ENCODE data around the gene MICU1.
"Not testable (repeated sequence)": the region's sequence is repeated elsewhere in the genome, so short reads cannot be mapped to it uniquely, and the experiment has no call there.

The MICU1 gene, protein sequence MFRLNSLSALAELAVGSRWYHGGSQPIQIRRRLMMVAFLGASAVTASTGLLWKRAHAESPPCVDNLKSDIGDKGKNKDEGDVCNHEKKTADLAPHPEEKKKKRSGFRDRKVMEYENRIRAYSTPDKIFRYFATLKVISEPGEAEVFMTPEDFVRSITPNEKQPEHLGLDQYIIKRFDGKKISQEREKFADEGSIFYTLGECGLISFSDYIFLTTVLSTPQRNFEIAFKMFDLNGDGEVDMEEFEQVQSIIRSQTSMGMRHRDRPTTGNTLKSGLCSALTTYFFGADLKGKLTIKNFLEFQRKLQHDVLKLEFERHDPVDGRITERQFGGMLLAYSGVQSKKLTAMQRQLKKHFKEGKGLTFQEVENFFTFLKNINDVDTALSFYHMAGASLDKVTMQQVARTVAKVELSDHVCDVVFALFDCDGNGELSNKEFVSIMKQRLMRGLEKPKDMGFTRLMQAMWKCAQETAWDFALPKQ

DNA sequence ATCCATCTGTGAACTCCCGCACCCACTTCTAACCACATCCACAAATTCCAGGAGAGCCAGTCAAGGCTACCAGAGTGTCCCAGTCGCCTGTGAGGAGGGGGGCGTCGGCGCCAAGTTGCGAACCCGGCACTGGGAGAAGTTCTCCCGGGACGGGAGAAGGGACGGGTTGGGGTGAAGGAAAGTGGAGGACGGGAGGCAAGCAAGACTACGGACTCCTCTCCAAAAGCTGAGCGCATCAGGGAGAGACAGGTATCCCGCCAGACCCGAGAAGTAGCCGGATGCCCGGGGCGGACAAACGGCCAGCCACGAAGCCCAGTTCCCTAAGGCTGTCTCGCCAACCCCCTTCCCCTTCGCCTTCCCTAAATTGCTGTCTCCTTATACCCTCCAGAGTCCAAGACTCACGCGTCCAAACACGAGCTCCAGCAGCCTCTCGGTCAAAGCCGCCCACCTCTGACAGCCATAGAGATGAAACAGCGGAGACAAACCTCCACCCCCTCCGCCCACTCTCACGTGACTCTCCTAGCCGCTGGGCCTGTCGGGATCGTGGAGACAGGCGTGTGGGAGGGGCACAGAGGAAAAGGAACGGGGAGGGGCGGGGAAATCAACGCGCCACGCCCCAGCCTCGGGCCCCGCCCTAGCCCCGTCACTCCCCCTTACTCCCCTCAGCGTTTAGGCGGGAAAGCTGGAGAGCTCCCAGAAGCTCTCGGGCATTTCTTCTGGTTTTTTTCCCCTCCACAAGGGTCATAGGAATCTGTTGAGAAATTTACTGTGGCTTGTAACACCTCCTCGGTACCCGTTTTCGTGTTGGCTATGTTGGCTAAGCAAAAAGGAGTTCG is at the start of gene MICU1:
MICU1 (minus strand) TSS at position 472 of the 836 bp plus-strand sequence. CDS start 59,286 bp downstream, outside the sequence.
- Histone ChIP-seq H3K9ac (ENCODE audit: low read length) (peak within 1 kb of the TSS; percentile 90), H3K9me3 (ENCODE audit: control insufficient read depth, low read length) (no peaks in the 10 kb centered on the region), H3K4me1 (ENCODE audit: control insufficient read depth, insufficient read depth, low read length) (peaks cover 7% of the 10 kb centered on the region), H3K4me3 (ENCODE audit: low read length) (peak within 1 kb of the TSS; percentile 62), H3K27me3 (ENCODE audit: control insufficient read depth, insufficient read depth, low read length) (no peaks in the 10 kb centered on the region), H3K36me3 (ENCODE audit: control insufficient read depth, insufficient read depth, low read length) (no peaks in the 10 kb centered on the region)

DNA sequence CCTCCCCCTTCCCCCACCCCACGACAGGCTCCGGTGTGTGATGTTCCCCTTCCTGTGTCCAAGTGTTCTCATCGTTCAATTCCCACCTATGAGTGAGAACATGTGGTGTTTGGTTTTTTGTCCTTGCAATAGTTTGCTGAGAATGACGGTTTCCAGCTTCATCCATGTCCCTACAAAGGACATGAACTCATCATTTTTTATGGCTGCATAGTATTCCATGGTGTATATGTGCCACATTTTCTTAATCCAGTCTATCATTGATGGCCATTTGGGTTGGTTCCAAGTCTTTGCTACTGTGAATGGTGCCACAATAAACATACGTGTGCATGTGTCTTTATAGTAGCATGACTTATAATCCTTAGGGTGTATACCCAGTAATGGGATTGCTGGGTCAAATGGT is 48.3 kb upstream of the MICU1 start:
- H3K27me3 ChIP-seq (ENCODE audit: control insufficient read depth, insufficient read depth, low read length); H3K36me3 ChIP-seq (ENCODE audit: control insufficient read depth, insufficient read depth, low read length); H3K9ac ChIP-seq (ENCODE audit: low read length); H3K4me3 ChIP-seq (ENCODE audit: low read length); H3K9me3 ChIP-seq (ENCODE audit: control insufficient read depth, low read length): not testable (repeated sequence)
- peaks cover 41% of the 10 kb centered on the region for H3K4me1 ChIP-seq (ENCODE audit: control insufficient read depth, insufficient read depth, low read length)

DNA sequence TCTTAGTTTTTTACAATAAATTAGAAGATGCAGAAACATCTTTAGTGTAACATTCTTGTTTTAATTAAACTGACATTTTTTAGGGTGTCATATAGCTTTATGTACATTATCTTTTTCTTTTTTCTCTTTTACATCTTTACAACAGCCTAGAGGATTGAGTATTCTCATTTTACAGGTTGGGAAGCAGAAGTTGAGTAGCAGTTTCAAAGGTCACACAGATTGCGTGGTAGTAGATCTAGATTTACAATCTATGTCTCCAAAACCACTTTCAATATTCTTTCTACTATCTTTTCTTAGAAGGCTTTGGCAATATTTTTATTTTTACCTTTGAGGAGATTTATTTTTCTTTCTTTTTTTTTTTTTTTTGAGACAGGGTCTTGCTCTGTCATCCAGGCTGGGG is 47.4 kb upstream of the MICU1 start:
- Histone ChIP-seq H3K4me1 (ENCODE audit: control insufficient read depth, insufficient read depth, low read length) (peaks cover 32% of the 10 kb centered on the region), H3K9ac (ENCODE audit: low read length) (no peak overlapping the region), H3K4me3 (ENCODE audit: low read length) (no peak overlapping the region), H3K27me3 (ENCODE audit: control insufficient read depth, insufficient read depth, low read length) (no peaks in the 10 kb centered on the region), H3K36me3 (ENCODE audit: control insufficient read depth, insufficient read depth, low read length) (no peaks in the 10 kb centered on the region), H3K9me3 (ENCODE audit: control insufficient read depth, low read length) (no peaks in the 10 kb centered on the region)

DNA sequence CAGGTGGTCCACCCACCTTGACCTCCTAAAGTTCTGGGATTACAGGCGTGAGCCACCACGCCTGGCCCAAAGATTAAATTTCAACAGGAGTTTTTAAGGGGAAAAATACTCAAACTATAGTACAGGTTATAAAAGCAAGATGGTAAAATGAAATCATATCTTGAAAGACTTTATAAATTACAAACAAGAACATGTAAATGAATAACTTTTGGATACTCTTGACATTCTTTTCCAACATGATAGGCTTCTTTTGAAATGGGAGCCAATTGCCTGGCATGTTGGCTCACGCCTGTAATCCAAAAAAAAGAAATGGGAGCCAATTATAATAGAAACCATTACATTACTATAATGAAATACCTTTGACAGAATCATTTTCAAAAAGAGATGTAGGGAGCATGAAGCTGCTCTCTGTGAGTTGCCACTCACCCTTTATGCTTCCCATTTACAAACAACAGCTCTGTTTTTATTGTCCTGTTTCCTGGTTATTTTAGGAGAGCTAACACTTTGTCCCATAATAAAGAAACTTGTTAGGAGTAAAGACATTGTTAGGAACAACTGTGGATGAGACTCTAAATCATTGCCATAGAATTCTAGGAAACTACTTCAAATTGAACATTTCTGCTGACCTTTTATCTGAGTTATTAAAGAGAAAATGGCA is 41.5 kb upstream of the MICU1 start:
- Histone ChIP-seq H3K27me3 (ENCODE audit: control insufficient read depth, insufficient read depth, low read length) (no peaks in the 10 kb centered on the region), H3K4me3 (ENCODE audit: low read length) (no peak overlapping the region)

DNA sequence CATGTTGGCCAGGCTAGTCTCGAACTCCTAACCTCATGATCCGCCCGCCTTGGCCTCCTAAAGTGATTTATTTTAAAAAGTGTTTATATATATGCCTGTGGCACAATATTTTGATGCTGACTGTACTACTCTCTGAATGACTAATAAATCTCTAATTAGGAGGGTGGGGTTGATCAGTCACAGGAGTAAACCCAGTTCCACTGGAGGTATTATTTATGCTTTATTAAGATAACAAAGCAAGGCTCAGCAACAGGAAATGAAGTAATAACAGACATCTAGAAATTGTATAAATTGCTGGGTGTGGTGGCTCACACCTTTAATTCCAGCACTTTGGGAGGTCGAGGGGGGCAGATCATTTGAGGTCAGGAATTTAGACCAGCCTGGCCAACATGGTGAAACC is 40.0 kb upstream of the MICU1 start:
- Histone ChIP-seq H3K9ac (ENCODE audit: low read length) (no peak overlapping the region), H3K27me3 (ENCODE audit: control insufficient read depth, insufficient read depth, low read length) (no peaks in the 10 kb centered on the region), H3K36me3 (ENCODE audit: control insufficient read depth, insufficient read depth, low read length) (no peaks in the 10 kb centered on the region), H3K4me1 (ENCODE audit: control insufficient read depth, insufficient read depth, low read length) (peaks cover 11% of the 10 kb centered on the region), H3K4me3 (ENCODE audit: low read length) (no peak overlapping the region), H3K9me3 (ENCODE audit: control insufficient read depth, low read length) (no peaks in the 10 kb centered on the region)

More for the DNA sequence above, 41.5 kb upstream of the MICU1 start:
- Histone ChIP-seq H3K36me3 (ENCODE audit: control insufficient read depth, insufficient read depth, low read length) (no peaks in the 10 kb centered on the region), H3K9ac (ENCODE audit: low read length) (no peak overlapping the region), H3K9me3 (ENCODE audit: control insufficient read depth, low read length) (no peaks in the 10 kb centered on the region), H3K4me1 (ENCODE audit: control insufficient read depth, insufficient read depth, low read length) (peaks cover 4% of the 10 kb centered on the region)

DNA sequence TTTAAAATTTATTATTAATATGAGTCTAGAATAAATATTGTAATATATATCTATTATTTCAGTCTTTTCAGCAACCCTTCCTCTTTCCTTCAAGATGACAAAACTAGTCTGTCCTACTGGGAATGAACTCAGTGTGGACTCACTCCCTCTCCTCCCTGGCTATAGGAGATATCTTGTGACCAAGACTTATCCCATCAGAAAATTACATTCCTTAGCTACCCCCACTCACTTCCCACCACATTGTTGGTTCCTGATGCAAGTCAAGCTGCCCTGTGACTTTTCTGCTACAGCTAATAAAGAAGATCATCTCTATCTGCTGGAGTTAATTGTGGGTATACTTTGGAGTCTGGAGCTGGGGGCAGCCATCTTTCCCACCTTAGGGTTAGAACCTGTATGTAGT is 38.1 kb upstream of the MICU1 start:
- Histone ChIP-seq H3K9ac (ENCODE audit: low read length) (no peak overlapping the region), H3K4me3 (ENCODE audit: low read length) (no peak overlapping the region), H3K27me3 (ENCODE audit: control insufficient read depth, insufficient read depth, low read length) (no peaks in the 10 kb centered on the region), H3K4me1 (ENCODE audit: control insufficient read depth, insufficient read depth, low read length) (peaks cover 14% of the 10 kb centered on the region), H3K9me3 (ENCODE audit: control insufficient read depth, low read length) (no peaks in the 10 kb centered on the region), H3K36me3 (ENCODE audit: control insufficient read depth, insufficient read depth, low read length) (no peaks in the 10 kb centered on the region)

DNA sequence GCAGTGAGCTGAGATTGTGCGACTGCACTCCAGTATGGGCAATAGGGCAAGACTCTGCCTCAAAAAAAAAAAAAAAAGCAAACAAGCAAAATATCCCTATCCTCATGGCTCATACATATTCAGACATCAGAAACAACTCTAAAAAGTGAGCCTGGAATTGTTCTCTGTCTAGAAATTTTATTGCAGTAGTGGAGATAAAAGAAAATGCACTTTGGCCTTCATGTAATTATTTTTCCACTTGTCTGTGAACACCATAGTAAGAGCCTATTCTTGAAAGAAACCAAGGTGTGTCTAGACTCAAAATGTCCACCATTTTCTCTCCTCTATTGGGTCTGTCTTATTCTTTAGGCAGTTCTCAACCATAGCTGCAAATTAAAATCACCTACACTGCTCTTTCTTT is 35.6 kb upstream of the MICU1 start:
- no peak overlapping the region for H3K9ac ChIP-seq (ENCODE audit: low read length)
- H3K4me3 ChIP-seq (ENCODE audit: low read length), result no peak overlapping the region
- no peaks in the 10 kb centered on the region for H3K27me3 ChIP-seq (ENCODE audit: control insufficient read depth, insufficient read depth, low read length)
- no peaks in the 10 kb centered on the region for H3K36me3 ChIP-seq (ENCODE audit: control insufficient read depth, insufficient read depth, low read length)
- no peaks in the 10 kb centered on the region for H3K9me3 ChIP-seq (ENCODE audit: control insufficient read depth, low read length)
- peaks cover 21% of the 10 kb centered on the region for H3K4me1 ChIP-seq (ENCODE audit: control insufficient read depth, insufficient read depth, low read length)

DNA sequence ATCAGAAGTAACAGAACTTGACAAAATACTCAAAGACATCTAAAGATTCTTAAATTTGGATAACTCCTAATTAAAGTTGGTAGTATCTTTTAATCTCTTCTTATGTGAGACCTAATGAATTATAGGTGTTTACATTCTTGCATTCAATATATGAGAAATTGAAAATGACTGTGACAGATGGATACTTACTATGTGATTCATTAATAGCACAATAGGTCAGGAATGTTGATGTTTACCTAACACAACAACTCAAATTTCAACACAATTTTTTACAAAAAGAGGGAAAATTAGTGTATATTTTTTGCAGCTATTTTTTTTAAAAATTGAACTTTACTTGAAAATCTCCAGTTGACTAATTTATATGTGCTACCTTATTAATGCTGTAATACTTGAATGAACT is 34.3 kb upstream of the MICU1 start:
- H3K27me3 ChIP-seq (ENCODE audit: control insufficient read depth, insufficient read depth, low read length), result no peaks in the 10 kb centered on the region
- H3K9ac ChIP-seq (ENCODE audit: low read length), result no peak overlapping the region
- peaks cover 17% of the 10 kb centered on the region for H3K4me1 ChIP-seq (ENCODE audit: control insufficient read depth, insufficient read depth, low read length)
- H3K9me3 ChIP-seq (ENCODE audit: control insufficient read depth, low read length), result no peaks in the 10 kb centered on the region
- H3K4me3 ChIP-seq (ENCODE audit: low read length), result no peak overlapping the region
- H3K36me3 ChIP-seq (ENCODE audit: control insufficient read depth, insufficient read depth, low read length), result no peaks in the 10 kb centered on the region

DNA sequence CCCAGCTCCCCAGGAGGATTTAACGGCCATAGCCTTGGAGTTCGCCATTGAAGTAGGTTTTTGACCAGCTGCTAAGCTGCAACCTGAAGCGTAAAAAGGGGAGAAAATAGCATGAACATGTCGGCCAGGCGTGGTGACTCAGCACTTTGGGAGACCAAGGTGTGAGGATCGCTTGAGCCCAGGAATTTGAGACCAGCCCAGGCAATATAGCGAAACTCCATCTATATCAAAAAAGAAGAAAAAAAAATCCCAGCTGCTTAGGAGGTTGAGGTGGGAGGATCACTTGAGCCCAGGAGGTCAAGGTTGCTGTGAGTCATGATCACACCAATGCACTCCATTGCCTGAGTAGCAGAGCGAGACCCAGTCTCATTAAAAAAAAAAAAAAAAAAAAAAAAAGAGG is 33.8 kb upstream of the MICU1 start:
- H3K9me3 ChIP-seq (ENCODE audit: control insufficient read depth, low read length), result no peaks in the 10 kb centered on the region
- no peaks in the 10 kb centered on the region for H3K27me3 ChIP-seq (ENCODE audit: control insufficient read depth, insufficient read depth, low read length)
- H3K36me3 ChIP-seq (ENCODE audit: control insufficient read depth, insufficient read depth, low read length), result no peaks in the 10 kb centered on the region
- H3K4me3 ChIP-seq (ENCODE audit: low read length), result no peak overlapping the region
- H3K9ac ChIP-seq (ENCODE audit: low read length), result no peak overlapping the region
- H3K4me1 ChIP-seq (ENCODE audit: control insufficient read depth, insufficient read depth, low read length), result peaks cover 17% of the 10 kb centered on the region

DNA sequence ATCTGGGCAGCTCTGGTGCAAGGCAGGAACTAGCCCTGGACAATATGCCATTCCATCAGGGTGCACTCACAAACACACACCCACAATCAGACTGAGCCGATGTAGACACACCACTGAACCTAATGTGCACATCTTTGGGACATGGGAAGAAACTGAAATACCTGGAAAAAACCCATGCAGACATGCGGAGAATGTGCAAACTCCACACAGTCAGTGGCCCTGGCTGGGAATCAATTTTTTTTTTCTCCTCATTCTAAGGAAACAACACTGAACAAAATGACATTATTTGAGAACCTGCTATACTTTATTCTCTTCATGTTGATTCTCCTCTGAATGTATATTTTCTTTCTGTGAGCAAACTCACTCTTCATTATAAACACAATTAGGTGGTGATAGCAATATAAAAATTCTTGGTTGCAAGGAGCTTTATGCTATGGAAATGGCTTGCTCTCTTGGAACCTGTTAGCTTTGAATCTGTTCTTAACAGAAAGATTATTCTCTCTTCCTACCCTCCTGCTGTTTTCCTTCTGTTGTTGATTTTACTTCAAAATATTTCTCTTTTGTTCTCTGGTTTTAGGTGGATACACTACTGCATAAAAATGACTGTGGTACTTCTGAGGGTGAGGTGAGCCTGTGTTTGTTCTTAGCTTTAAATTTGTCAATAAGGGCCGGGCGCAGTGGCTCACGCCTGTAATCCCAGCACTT is 33.0 kb upstream of the MICU1 start:
- no peaks in the 10 kb centered on the region for H3K36me3 ChIP-seq (ENCODE audit: control insufficient read depth, insufficient read depth, low read length)
- H3K9me3 ChIP-seq (ENCODE audit: control insufficient read depth, low read length), result no peaks in the 10 kb centered on the region
- H3K4me1 ChIP-seq (ENCODE audit: control insufficient read depth, insufficient read depth, low read length), result peaks cover 17% of the 10 kb centered on the region
- H3K4me3 ChIP-seq (ENCODE audit: low read length), result no peak overlapping the region
- H3K9ac ChIP-seq (ENCODE audit: low read length), result peak overlapping the region; percentile 1
- H3K27me3 ChIP-seq (ENCODE audit: control insufficient read depth, insufficient read depth, low read length), result no peaks in the 10 kb centered on the region

DNA sequence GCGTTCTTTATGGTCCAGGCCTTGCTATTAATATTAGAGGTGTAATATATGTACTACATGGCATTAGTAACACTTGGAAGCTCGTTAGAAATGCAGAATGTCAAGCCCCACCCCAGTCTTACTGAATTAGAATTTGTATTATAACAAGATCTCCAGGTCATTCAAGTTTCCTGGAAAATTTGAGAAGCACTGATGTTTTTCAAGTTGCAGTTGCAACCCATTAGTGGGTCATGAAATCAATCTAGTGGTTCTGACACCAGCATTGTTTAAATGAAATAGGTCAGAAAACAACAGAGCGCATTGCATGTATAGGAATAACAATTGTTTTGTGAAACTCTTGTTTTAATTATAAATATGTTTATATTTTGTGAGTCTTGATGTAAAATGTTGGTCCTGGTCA is 28.8 kb upstream of the MICU1 start:
- H3K9me3 ChIP-seq (ENCODE audit: control insufficient read depth, low read length), result no peaks in the 10 kb centered on the region
- H3K9ac ChIP-seq (ENCODE audit: low read length), result no peak overlapping the region
- peaks cover 14% of the 10 kb centered on the region for H3K4me1 ChIP-seq (ENCODE audit: control insufficient read depth, insufficient read depth, low read length)
- H3K36me3 ChIP-seq (ENCODE audit: control insufficient read depth, insufficient read depth, low read length), result no peaks in the 10 kb centered on the region
- H3K27me3 ChIP-seq (ENCODE audit: control insufficient read depth, insufficient read depth, low read length), result no peaks in the 10 kb centered on the region
- no peak overlapping the region for H3K4me3 ChIP-seq (ENCODE audit: low read length)
